ENCODE data around the gene KLK13. TPM values are rescaled to one million over a fixed set of nuclear protein-coding genes. Genes with fewer than 3 reads are reported as not detected.

Gene KLK13
- 0.23 TPM for total RNA-seq

GRCh38 chr19:51064534-51065220, at the start of gene KLK13:
Gene KLK13, minus strand, starts transcription at chr19:51065092. Its CDS starts 25 bp downstream, at chr19:51065067.

GRCh38 chr19:51108066-51108804, 43.3 kb upstream of the KLK13 start, which contains the start of gene CTU1:
Gene CTU1, minus strand, starts transcription at chr19:51108409. Its CDS starts 3,840 bp downstream, at chr19:51104569.

GRCh38 chr19:51082611-51083010, 17.7 kb upstream of the KLK13 start, which contains the start of gene KLK14:
Gene KLK14, minus strand, starts transcription at chr19:51082887. Its CDS starts 273 bp downstream, at chr19:51082614.

GRCh38 chr19:51034704-51035103, 30.2 kb downstream of the KLK13 start, which contains the start of gene KLK12:
Gene KLK12, minus strand, starts transcription at chr19:51035002. Its CDS starts 381 bp downstream, at chr19:51034621.

GRCh38 chr19:51026554-51026831, 38.4 kb downstream of the KLK13 start, which contains the start of gene KLK11:
Gene KLK11, minus strand, starts transcription at chr19:51026616. Its CDS starts 985 bp downstream, at chr19:51025631.

GRCh38 chr19:51019544-51019925, 45.4 kb downstream of the KLK13 start, which contains the start of gene KLK10:
Gene KLK10, minus strand, starts transcription at chr19:51019709. Its CDS starts 579 bp downstream, at chr19:51019130.

Other genes with a start within 250 kb of the KLK13 start
- gene KLK1, start 241.3 kb downstream of the KLK13 start, total RNA-seq, result not detected
- not detected for gene KLK15, start 231.5 kb downstream of the KLK13 start, total RNA-seq
- gene KLK3, start 210.2 kb downstream of the KLK13 start, total RNA-seq, result not detected
- not detected for gene KLK2, start 191.7 kb downstream of the KLK13 start, total RNA-seq
- gene KLK4, start 153.7 kb downstream of the KLK13 start, total RNA-seq, result not detected
- gene KLK5, start 112.1 kb downstream of the KLK13 start, total RNA-seq, result 0.69 TPM
- not detected for gene KLK6, start 95.5 kb downstream of the KLK13 start, total RNA-seq
- not detected for gene KLK7, start 81.2 kb downstream of the KLK13 start, total RNA-seq
- gene KLK8, start 63.5 kb downstream of the KLK13 start, total RNA-seq, result not detected
- gene KLK10, start 45.4 kb downstream of the KLK13 start, total RNA-seq, result 3.2 TPM
- not detected for gene KLK11, start 38.5 kb downstream of the KLK13 start, total RNA-seq
- not detected for gene KLK12, start 30.1 kb downstream of the KLK13 start, total RNA-seq
- gene KLK14, start 17.8 kb upstream of the KLK13 start, total RNA-seq, result not detected
- gene CTU1, start 43.3 kb upstream of the KLK13 start, total RNA-seq, result 3.9 TPM
- 0.69 TPM for gene SIGLEC9, start 59.8 kb upstream of the KLK13 start, total RNA-seq
- 0.46 TPM for gene SIGLEC7, start 77.2 kb upstream of the KLK13 start, total RNA-seq
- 0.23 TPM for gene CD33, start 160.0 kb upstream of the KLK13 start, total RNA-seq
- not detected for gene SIGLECL1, start 186.0 kb upstream of the KLK13 start, total RNA-seq
- 9.5 TPM for gene IGLON5, start 246.6 kb upstream of the KLK13 start, total RNA-seq